WI38 (cell line): ENCODE measurements around the gene ARRDC1.

Experiments used
- H3K4me3 ChIP-seq: 2 replicates; pipeline ENCODE4 v1.5.1; 2011; ENCODE audit warnings: low read depth, mild to moderate bottlenecking, control low read depth, low read length
- TF ChIP-seq, protein P1 (sequence below): IDR thresholded peaks from 2 replicates; pipeline ENCODE4 v1.5.1; 2012; ENCODE audit warnings: low read depth, mild to moderate bottlenecking, control low read depth, low read length

Gene ARRDC1

DNA sequence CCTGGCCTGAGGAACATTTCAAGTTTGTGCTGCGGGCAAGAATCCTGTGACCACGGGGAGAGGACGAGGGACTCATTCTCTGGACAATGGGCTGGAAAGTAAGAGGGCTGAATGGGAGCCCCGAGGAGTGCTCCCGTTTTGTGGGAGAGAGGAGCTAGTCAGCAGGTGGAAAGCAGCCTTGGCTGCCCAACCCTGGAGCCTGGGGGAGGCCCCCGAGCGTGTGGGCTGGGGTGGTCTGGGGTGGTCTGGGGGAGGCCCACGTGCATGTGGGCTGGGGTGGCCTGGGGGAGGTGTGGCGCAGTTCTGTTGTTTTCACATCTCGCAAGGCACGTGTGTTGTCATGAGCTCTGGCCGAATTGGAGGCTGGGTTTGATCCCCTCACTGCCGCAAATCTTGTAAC, 40.9 kb downstream of the ARRDC1 start:
- TF ChIP-seq, protein P1, sequence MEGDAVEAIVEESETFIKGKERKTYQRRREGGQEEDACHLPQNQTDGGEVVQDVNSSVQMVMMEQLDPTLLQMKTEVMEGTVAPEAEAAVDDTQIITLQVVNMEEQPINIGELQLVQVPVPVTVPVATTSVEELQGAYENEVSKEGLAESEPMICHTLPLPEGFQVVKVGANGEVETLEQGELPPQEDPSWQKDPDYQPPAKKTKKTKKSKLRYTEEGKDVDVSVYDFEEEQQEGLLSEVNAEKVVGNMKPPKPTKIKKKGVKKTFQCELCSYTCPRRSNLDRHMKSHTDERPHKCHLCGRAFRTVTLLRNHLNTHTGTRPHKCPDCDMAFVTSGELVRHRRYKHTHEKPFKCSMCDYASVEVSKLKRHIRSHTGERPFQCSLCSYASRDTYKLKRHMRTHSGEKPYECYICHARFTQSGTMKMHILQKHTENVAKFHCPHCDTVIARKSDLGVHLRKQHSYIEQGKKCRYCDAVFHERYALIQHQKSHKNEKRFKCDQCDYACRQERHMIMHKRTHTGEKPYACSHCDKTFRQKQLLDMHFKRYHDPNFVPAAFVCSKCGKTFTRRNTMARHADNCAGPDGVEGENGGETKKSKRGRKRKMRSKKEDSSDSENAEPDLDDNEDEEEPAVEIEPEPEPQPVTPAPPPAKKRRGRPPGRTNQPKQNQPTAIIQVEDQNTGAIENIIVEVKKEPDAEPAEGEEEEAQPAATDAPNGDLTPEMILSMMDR, result no peak
- H3K4me3 ChIP-seq, result no peak overlapping the region

DNA sequence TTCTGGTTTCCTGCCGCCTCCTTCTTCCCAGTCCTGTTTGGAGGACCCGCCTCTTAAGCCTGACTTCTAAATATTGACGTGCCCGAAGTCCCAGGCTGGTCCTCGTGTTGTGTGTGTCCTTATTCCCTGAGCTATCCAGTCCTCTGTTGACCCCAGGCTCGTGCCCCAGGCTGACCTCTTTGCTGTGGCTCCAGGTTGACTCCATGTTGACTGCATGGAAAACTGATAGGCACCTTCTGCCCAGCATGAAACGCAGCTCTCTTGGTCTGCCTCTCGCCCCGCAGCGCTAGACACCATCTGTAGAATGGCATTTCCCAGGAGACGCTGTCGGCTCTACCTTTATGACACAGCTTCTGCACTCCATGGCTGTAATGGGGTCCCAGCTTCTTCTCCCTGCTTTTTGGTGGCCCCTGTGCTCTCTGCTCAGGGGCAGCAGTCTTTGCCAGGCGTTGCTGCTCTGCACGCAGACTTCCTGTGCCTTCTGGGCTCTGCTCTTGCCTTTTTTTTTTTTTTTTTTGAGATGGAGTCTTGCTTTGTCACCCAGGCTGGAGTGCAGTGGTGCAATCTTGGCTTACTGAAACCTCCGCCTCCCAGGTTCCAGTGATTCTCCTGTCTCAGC, 41.7 kb downstream of the ARRDC1 start:
- H3K4me3 ChIP-seq, result no peak overlapping the region
- TF ChIP-seq, protein P1, result no peak

DNA sequence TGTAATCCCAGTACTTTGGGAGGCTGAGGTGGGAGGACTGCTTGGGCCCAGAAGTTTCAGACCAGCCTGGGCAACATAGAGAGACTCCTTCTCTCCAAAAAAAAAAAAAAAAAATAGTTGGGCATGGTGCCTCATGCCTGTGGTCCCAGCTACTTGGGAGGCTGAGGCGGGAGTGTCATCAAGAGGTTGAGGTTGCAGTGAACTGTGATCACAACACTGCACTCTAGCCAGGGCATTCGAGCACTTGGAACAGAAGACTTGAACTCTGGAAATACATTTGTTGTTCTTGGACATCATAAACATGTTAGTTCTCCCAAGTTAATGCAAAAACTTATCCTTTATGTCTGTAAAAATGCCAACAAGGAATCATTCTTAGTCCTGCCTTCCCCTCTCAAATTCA, 42.9 kb downstream of the ARRDC1 start:
- H3K4me3 ChIP-seq, result no peak overlapping the region
- TF ChIP-seq, protein P1, result no peak

DNA sequence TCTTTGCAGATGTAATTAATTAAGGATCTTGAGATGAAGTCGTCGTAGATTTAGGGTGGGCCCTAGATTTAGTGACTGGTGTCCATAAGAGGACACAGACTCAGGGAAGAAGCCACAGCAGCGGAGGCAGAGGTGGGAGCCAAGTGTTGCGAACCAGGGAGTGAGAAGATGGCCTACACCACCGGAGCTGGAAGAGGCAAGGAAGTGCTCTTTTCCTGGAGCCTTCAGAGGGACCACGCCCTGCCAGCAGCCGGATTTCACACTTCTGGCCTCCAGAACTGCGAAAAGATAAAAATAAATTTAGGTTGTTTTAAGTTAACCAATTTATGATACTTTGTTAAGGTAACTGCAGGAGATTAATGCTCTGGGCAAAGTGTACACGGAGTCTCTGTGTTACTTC, 44.1 kb downstream of the ARRDC1 start:
- TF ChIP-seq, protein P1, result no peak
- H3K4me3 ChIP-seq, result no peak overlapping the region

DNA sequence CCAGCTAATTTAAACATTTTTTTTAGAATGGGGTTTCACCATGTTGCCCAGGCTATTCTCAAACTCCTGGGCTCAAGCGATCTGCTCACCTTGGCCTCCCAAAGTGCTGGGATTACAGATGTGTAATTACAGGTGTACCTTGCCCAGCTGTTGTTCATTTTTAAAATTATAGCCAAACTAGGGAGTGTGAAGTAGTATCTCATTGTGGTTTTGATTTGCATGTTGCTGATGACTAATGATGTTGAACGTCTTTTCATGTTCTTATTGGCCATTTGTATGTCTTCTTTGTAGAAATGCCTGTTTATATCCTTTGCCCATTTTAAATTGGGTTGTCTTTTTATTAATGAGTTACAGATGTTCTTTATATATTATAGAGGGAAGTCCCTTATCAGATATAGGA, 44.8 kb downstream of the ARRDC1 start:
- TF ChIP-seq, protein P1, result no peak

DNA sequence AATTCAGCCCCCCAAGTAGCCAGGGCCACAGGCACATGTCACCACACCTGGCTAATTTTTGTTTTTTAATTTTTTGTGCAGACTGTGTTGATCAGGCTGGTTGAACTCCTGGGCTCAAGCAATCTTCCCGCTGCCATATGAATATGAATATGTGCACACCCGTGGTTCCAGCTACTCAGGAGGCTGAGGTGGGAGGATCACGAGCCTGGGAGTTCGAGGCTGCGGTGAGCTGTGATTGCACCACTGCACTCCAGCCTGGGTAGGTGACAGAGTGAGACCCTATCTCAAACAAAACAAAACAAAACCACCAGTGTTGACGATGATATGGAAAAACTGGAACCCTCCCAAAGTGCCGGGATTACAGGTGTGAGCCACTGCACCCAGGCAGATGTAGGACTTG, 45.3 kb downstream of the ARRDC1 start:
- H3K4me3 ChIP-seq, result no peak overlapping the region
- TF ChIP-seq, protein P1, result no peak

More for the DNA sequence above, 44.8 kb downstream of the ARRDC1 start:
- H3K4me3 ChIP-seq, result no peak overlapping the region

DNA sequence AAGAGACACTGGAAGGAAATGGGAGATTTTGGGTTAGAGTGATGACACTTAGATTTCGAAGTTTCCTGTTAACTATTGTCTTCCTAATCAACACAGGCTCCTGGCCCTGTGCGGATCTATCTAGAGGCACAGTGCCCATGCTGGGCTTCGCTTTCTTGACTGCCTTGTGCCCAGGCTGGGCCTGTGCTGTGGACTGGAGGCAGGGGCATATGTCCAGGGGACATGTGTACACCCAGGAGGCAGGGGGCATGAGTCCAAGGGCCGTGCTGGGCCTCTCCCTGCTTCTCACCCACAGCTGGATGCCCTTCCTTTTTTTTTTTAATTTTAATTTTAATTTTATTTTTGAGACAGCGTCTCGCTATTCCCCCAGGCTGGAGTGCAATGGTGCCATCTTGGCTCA, 50.9 kb downstream of the ARRDC1 start:
- no peak overlapping the region for H3K4me3 ChIP-seq
- TF ChIP-seq, protein P1, result no peak
